Uterus (tissue), 4 donors: ENCODE data around the gene TUBB4A. TPM values are rescaled to one million over a fixed set of nuclear protein-coding genes. Genes with fewer than 3 reads are reported as not detected.
A peak's percentile ranks its signal among the peaks of the same experiment; 100 is the strongest.

Source experiments
- DNase-seq, 2 donors: peaks; one replicate each; pipeline ENCODE4 v3.0.0-alpha.2; 2019 to 2020
- H3K27ac ChIP-seq, 2 donors: fragments of 200-600 bp; sonication (generic); 1 replicate in 1 of 2; 2 replicates in 1 of 2; pipeline ENCODE4 v1.5.1; 2016 to 2018
- H3K27me3 ChIP-seq, 2 donors: fragments of 200-600 bp; sonication (generic); one replicate each; pipeline ENCODE4 v1.5.1; 2018 to 2019; ENCODE audit warnings: control low read depth in 1 of 2
- H3K36me3 ChIP-seq, 2 donors: fragments of 200-600 bp; sonication (generic); one replicate each; pipeline ENCODE4 v1.5.1; 2019; ENCODE audit warnings: control low read depth in 1 of 2
- H3K4me1 ChIP-seq, 2 donors: fragments of 200-600 bp; sonication (generic); one replicate each; pipeline ENCODE4 v1.5.1; 2018 to 2019; ENCODE audit warnings: control low read depth in 1 of 2
- H3K4me3 ChIP-seq, 2 donors: fragments of 200-600 bp; sonication (generic); 1 replicate in 1 of 2; 2 replicates in 1 of 2; pipeline ENCODE4 v1.5.1; 2018 to 2019; ENCODE audit warnings: mild to moderate bottlenecking in 1 of 2
- H3K9me3 ChIP-seq, 2 donors: fragments of 200-600 bp; sonication (generic); one replicate each; pipeline ENCODE4 v1.5.1; 2019; ENCODE audit warnings: control low read depth in 1 of 2
- CTCF ChIP-seq, 4 experiments: fragments of 200-600 bp in 2 of 4; fragments of 450-650 bp in 2 of 4; sonication (generic) in 2 of 4; IDR thresholded peaks; one replicate each; pipeline ENCODE4 v1.5.1; 2016 to 2019; ENCODE audit warnings: antibody characterized with exemption in 4 of 4, mild to moderate bottlenecking in 2 of 4, moderate library complexity in 1 of 4
- POLR2A ChIP-seq, 2 donors: fragments of 450-650 bp; IDR thresholded peaks; one replicate each; pipeline ENCODE4 v1.6.1; 2016; ENCODE audit warnings: antibody characterized with exemption in 2 of 2, mild to moderate bottlenecking in 1 of 2, moderate library complexity in 1 of 2
- intact Hi-C: fragments of 100-400 bp; cut with DNase I; formaldehyde crosslinking; loops from one replicate; pipeline ENCODE4 v1.15.1; 2023; ENCODE audit warnings: low total_unique reads
- total RNA-seq, 4 donors: library from RNA; depleted of rRNA in 3 of 4; stranded (reverse); fragments of >200 nt in 3 of 4; gene quantifications; one replicate each; pipeline versions ENCODE4 v1.1.0 to v1.2.4, GENCODE V29; 2014 to 2023
- donor health status: DM: yes; HTN: yes; CAD: no.

TUBB4A gene
- total RNA-seq, 4 donors from 2014 or later: 2.3 to 4.4 TPM; not detected in 2

- peaks cover 0 to 13% of the 10 kb centered on the region in 2 donors for H3K27me3 ChIP-seq
- intact Hi-C loops: no loop called here
These were observed 35.4 kb downstream of the TUBB4A start for GRCh38 chr19:6466526-6467248.

GRCh38 chr19:6465663-6466062, 36.4 kb downstream of the TUBB4A start:
- no peak overlapping the region for H3K4me3 ChIP-seq
- peaks cover 0 to 13% of the 10 kb centered on the region in 2 donors for H3K27me3 ChIP-seq
- no peak overlapping the region for H3K27ac ChIP-seq
- H3K4me1 ChIP-seq: no peaks in the 10 kb centered on the region
- intact Hi-C loops: no loop called here
- DNase-seq: no peak
- H3K36me3 ChIP-seq: no peaks in the 10 kb centered on the region
- no peaks in the 10 kb centered on the region for H3K9me3 ChIP-seq
- TF ChIP-seq POLR2A (IDR thresholded peaks at IDR 0.05) (no peak), CTCF (IDR thresholded peaks at IDR 0.05) (no peak)

More at GRCh38 chr19:6466526-6467248, 35.4 kb downstream of the TUBB4A start:
- H3K36me3 ChIP-seq: no peaks in the 10 kb centered on the region
- H3K9me3 ChIP-seq: no peaks in the 10 kb centered on the region
- no peak overlapping the region for H3K4me3 ChIP-seq
- no peaks in the 10 kb centered on the region for H3K4me1 ChIP-seq
- no peak for TF ChIP-seq CTCF (IDR thresholded peaks at IDR 0.05)
- TF ChIP-seq POLR2A (IDR thresholded peaks at IDR 0.05): no peak
- no peak for DNase-seq
- H3K27ac ChIP-seq: no peak overlapping the region

- no peak overlapping the region for H3K4me3 ChIP-seq
- no peaks in the 10 kb centered on the region for H3K36me3 ChIP-seq
- no peaks in the 10 kb centered on the region for H3K9me3 ChIP-seq
- intact Hi-C loops: no loop called here
- H3K27ac ChIP-seq: no peak overlapping the region
- no peak for DNase-seq
- H3K4me1 ChIP-seq: no peaks in the 10 kb centered on the region
- peaks cover 0 to 13% of the 10 kb centered on the region in 2 donors for H3K27me3 ChIP-seq
- TF ChIP-seq CTCF (IDR thresholded peaks at IDR 0.05) (no peak), POLR2A (IDR thresholded peaks at IDR 0.05) (no peak)
These were observed 37.1 kb downstream of the TUBB4A start for GRCh38 chr19:6465006-6465405.

DNA sequence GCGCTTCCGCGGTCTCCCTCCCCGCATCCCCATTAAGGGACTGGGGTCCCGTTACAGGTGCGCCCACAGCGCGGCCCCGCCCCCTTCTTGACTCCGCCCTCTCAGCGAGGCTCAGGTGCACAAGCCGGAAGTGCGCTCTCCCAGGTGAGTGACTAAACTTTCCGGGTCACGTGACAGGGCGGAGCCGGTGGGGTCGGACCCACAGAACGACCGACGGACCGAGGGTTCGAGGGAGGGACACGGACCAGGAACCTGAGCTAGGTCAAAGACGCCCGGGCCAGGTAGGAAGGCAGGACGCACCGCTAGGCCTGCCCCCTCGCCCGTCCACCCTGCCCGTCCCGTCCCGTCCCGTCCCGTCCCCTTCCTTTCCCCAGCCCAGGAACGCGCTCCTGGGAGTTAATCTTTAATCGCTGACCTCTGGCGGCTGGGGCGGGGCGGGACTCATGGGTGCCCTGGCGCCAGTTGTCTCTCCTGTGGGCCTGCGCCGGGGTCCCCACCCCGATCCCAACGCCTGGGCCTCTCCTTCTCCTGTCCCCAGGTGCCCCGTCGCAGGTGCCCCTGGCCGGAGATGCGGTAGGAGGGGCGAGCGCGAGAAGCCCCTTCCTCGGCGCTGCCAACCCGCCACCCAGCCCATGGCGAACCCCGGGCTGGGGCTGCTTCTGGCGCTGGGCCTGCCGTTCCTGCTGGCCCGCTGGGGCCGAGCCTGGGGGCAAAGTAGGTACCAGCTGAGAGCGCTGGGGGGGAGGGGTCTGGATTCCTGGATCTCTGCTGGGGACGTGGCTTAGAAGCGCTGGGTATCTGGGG, 37.8 kb downstream of the TUBB4A start, which contains the start of gene CRB3:
TSS of gene CRB3 (plus strand) at position 202 of the 804 bp plus-strand sequence. CDS start at position 633, 431 bp downstream.
- Histone ChIP-seq H3K27me3 (peaks cover 0 to 13% of the 10 kb centered on the region in 2 donors), H3K4me1 (no peaks in the 10 kb centered on the region), H3K9me3 (no peaks in the 10 kb centered on the region), H3K36me3 (no peaks in the 10 kb centered on the region), H3K27ac (no peak within 1 kb of the TSS), H3K4me3 (no peak within 1 kb of the TSS)
- TF ChIP-seq CTCF (IDR thresholded peaks at IDR 0.05): no peak
- peak in 1 of 2 donors; percentile 49 for TF ChIP-seq POLR2A (IDR thresholded peaks at IDR 0.05)
- DNase-seq: no peak
- intact Hi-C loops: no loop called here
